ENCODE data around the gene ACOX3. TPM values are rescaled to one million over a fixed set of nuclear protein-coding genes. Genes with fewer than 3 reads are reported as not detected.
A peak's percentile ranks its signal among the peaks of the same experiment; 100 is the strongest.

Gene ACOX3
- total and polyA plus RNA-seq, 4 donors = 11.4 to 24.6 (median 13.6) TPM

DNA sequence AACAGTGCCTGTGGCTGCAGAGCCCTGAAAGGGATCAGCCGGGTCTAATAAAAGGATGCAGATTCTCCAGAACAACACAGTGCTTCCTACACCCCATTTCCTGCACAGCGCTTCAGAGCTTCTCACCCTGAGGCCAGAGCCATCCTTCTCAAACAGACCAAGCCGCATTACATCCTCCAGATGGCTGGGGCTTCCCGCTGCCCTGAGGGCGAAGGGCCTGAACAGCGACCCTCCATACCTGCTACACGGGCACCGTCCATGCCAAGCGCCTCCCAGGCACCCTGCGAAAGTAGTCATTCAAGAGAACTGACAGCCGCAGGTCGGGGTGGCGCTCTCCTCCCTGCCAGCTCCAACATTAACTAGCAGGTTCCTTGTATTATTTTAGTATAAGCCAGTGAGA is 36.5 kb downstream of the ACOX3 start:
- Histone ChIP-seq H3K9ac (ENCODE audit: low read depth in 1 of 2, low read length in 2 of 2) (no peak overlapping the region), H3K9me3 (ENCODE audit: control insufficient read depth in 4 of 4, low read length in 3 of 4) (no peaks in the 10 kb centered on the region), H3K27me3 (ENCODE audit: control insufficient read depth in 4 of 4, insufficient read depth in 4 of 4, low read length in 3 of 4) (no peaks in the 10 kb centered on the region), H3K36me3 (ENCODE audit: control insufficient read depth in 4 of 4, insufficient read depth in 3 of 4, low read depth in 1 of 4, low read length in 3 of 4) (peaks cover 3 to 35% (median 10%) of the 10 kb centered on the region in 4 donors), H3K27ac (ENCODE audit: low read depth in 1 of 2, low read length in 2 of 2) (no peak overlapping the region), H3K4me3 (ENCODE audit: low read depth in 1 of 3, low read length in 3 of 3) (no peak overlapping the region), H3K4me1 (ENCODE audit: control insufficient read depth in 4 of 4, insufficient read depth in 4 of 4, low read length in 3 of 4) (no peaks in the 10 kb centered on the region)
- TF ChIP-seq GABPA (IDR thresholded peaks at IDR 0.05 in 1 of 2, conservative IDR thresholded peaks at IDR 0.05 in 1 of 2) (no peak), NR2F2 (IDR thresholded peaks at IDR 0.05) (no peak), SP1 (IDR thresholded peaks at IDR 0.05) (no peak)
- 87% methylated on average over 13 of the region's 13 CpGs for WGBS
- no peak for DNase-seq (ENCODE audit: low spot score)

DNA sequence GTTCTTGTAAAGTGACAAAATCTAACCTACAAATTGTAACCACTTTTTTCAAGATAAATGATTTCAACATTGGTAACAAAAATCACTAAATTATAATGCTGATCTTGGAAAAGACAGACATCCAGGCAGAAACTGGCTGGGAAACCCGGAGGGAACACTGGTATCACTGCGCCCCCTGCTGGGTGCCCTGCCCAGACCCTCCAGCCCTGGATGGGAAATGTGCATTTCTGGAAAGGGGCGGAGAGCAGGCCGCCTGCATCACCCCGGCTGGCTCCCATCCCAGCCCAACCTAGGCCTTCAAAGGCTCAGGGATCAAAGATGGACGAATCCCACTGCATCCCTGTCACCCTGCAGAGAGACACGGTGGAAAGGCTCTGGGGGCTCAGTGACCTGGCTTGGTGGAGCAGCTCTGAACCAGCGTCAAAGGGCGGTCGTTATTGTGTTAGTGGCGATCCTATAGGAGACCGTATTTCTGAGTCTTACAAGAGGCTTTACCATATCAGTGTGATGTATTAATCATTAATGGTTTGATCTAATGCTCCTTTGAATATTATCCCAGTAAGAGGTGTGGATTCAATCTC is 37.3 kb downstream of the ACOX3 start:
- no peak overlapping the region for H3K27ac ChIP-seq (ENCODE audit: low read depth in 1 of 2, low read length in 2 of 2)
- H3K9me3 ChIP-seq (ENCODE audit: control insufficient read depth in 4 of 4, low read length in 3 of 4) = no peaks in the 10 kb centered on the region
- no peak overlapping the region for H3K4me3 ChIP-seq (ENCODE audit: low read depth in 1 of 3, low read length in 3 of 3)
- DNase-seq (ENCODE audit: low spot score) = peak; percentile 83
- no peaks in the 10 kb centered on the region for H3K4me1 ChIP-seq (ENCODE audit: control insufficient read depth in 4 of 4, insufficient read depth in 4 of 4, low read length in 3 of 4)
- no peak overlapping the region for H3K9ac ChIP-seq (ENCODE audit: low read depth in 1 of 2, low read length in 2 of 2)
- peaks cover 4 to 31% (median 10%) of the 10 kb centered on the region in 4 donors for H3K36me3 ChIP-seq (ENCODE audit: control insufficient read depth in 4 of 4, insufficient read depth in 3 of 4, low read depth in 1 of 4, low read length in 3 of 4)
- WGBS = 46% methylated on average over 12 of the region's 12 CpGs
- TF ChIP-seq FOXA2 (IDR thresholded peaks at IDR 0.05) (no peak), EGR1 (IDR thresholded peaks at IDR 0.05; ENCODE audit: low read depth in 2 of 2) (no peak), FOXA1 (IDR thresholded peaks at IDR 0.05) (no peak), RAD21 (IDR thresholded peaks at IDR 0.05) (peak; percentile 94 to 98), HNF4A (conservative IDR thresholded peaks at IDR 0.05) (peak in 1 of 2 donors; percentile 30), YY1 (IDR thresholded peaks at IDR 0.05) (peak; percentile 64), NR2F2 (IDR thresholded peaks at IDR 0.05) (no peak), HNF4G (IDR thresholded peaks at IDR 0.05) (no peak), JUND (IDR thresholded peaks at IDR 0.05) (no peak), RXRA (IDR thresholded peaks at IDR 0.05) (no peak), SP1 (IDR thresholded peaks at IDR 0.05) (no peak)
- TF ChIP-seq, protein P1, sequence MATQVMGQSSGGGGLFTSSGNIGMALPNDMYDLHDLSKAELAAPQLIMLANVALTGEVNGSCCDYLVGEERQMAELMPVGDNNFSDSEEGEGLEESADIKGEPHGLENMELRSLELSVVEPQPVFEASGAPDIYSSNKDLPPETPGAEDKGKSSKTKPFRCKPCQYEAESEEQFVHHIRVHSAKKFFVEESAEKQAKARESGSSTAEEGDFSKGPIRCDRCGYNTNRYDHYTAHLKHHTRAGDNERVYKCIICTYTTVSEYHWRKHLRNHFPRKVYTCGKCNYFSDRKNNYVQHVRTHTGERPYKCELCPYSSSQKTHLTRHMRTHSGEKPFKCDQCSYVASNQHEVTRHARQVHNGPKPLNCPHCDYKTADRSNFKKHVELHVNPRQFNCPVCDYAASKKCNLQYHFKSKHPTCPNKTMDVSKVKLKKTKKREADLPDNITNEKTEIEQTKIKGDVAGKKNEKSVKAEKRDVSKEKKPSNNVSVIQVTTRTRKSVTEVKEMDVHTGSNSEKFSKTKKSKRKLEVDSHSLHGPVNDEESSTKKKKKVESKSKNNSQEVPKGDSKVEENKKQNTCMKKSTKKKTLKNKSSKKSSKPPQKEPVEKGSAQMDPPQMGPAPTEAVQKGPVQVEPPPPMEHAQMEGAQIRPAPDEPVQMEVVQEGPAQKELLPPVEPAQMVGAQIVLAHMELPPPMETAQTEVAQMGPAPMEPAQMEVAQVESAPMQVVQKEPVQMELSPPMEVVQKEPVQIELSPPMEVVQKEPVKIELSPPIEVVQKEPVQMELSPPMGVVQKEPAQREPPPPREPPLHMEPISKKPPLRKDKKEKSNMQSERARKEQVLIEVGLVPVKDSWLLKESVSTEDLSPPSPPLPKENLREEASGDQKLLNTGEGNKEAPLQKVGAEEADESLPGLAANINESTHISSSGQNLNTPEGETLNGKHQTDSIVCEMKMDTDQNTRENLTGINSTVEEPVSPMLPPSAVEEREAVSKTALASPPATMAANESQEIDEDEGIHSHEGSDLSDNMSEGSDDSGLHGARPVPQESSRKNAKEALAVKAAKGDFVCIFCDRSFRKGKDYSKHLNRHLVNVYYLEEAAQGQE (IDR thresholded peaks at IDR 0.05) = no peak
- TF ChIP-seq, protein P2, sequence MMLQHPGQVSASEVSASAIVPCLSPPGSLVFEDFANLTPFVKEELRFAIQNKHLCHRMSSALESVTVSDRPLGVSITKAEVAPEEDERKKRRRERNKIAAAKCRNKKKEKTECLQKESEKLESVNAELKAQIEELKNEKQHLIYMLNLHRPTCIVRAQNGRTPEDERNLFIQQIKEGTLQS (IDR thresholded peaks at IDR 0.05) = no peak
- TF ChIP-seq, protein P3, sequence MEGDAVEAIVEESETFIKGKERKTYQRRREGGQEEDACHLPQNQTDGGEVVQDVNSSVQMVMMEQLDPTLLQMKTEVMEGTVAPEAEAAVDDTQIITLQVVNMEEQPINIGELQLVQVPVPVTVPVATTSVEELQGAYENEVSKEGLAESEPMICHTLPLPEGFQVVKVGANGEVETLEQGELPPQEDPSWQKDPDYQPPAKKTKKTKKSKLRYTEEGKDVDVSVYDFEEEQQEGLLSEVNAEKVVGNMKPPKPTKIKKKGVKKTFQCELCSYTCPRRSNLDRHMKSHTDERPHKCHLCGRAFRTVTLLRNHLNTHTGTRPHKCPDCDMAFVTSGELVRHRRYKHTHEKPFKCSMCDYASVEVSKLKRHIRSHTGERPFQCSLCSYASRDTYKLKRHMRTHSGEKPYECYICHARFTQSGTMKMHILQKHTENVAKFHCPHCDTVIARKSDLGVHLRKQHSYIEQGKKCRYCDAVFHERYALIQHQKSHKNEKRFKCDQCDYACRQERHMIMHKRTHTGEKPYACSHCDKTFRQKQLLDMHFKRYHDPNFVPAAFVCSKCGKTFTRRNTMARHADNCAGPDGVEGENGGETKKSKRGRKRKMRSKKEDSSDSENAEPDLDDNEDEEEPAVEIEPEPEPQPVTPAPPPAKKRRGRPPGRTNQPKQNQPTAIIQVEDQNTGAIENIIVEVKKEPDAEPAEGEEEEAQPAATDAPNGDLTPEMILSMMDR (IDR thresholded peaks at IDR 0.05; ENCODE audit: low read depth, low read length, missing input control) = peak; percentile 95
- TF ChIP-seq, protein P4, sequence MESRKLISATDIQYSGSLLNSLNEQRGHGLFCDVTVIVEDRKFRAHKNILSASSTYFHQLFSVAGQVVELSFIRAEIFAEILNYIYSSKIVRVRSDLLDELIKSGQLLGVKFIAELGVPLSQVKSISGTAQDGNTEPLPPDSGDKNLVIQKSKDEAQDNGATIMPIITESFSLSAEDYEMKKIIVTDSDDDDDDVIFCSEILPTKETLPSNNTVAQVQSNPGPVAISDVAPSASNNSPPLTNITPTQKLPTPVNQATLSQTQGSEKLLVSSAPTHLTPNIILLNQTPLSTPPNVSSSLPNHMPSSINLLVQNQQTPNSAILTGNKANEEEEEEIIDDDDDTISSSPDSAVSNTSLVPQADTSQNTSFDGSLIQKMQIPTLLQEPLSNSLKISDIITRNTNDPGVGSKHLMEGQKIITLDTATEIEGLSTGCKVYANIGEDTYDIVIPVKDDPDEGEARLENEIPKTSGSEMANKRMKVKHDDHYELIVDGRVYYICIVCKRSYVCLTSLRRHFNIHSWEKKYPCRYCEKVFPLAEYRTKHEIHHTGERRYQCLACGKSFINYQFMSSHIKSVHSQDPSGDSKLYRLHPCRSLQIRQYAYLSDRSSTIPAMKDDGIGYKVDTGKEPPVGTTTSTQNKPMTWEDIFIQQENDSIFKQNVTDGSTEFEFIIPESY (IDR thresholded peaks at IDR 0.05) = no peak
- H3K27me3 ChIP-seq (ENCODE audit: control insufficient read depth in 4 of 4, insufficient read depth in 4 of 4, low read length in 3 of 4) = no peaks in the 10 kb centered on the region

All from liver (tissue), 9 donors.